ENCODE data around the gene PPP2CA. TPM values are rescaled to one million over a fixed set of nuclear protein-coding genes. Genes with fewer than 3 reads are reported as not detected.
"Not testable (repeated sequence)": the region's sequence is repeated elsewhere in the genome, so short reads cannot be mapped to it uniquely, and the experiment has no call there.

Gene PPP2CA
- total RNA-seq, 1 experiment from 2014 or later = 184 TPM

- no peak overlapping the region for H3K4me3 ChIP-seq (ENCODE audit: low read depth in 2 of 2, low read length in 2 of 2)
- TF ChIP-seq POLR2AphosphoS5 (IDR thresholded peaks at IDR 0.05; ENCODE audit: low read depth, low read length) (no peak), TCF7L2 (IDR thresholded peaks at IDR 0.05; ENCODE audit: low read depth, low read length) (no peak), CTCF (IDR thresholded peaks at IDR 0.05) (no peak), REST (IDR thresholded peaks at IDR 0.05; ENCODE audit: insufficient read depth in 1 of 2, low read depth in 2 of 2, low read length in 1 of 2) (no peak), SIN3A (IDR thresholded peaks at IDR 0.05; ENCODE audit: borderline replicate concordance, insufficient read depth, low read depth, low read length) (no peak)
- DNase-seq (ENCODE audit: low read depth, low spot score) = no peak
- intact Hi-C loops (cut with micrococcal nuclease; ENCODE audit: unreplicated experiment) = no loop called here
- no TSS peak for BruUV-seq (replicated peaks)
- no peak overlapping the region for H3K27ac ChIP-seq (ENCODE audit: low read length)
- H3K9me3 ChIP-seq (ENCODE audit: control insufficient read depth, insufficient read depth, low read depth, low read length) = no peaks in the 10 kb centered on the region
- H3K27me3 ChIP-seq (ENCODE audit: control insufficient read depth, insufficient read depth, low read length) = no peaks in the 10 kb centered on the region
- ChIA-PET POLR2A (no interaction called here), CTCF (interaction anchor here (0.6 kb wide), 1 partner anchor 114 kb away, joined by 4 read pairs; no protein-coding TSS in a partner anchor)
- no peak for ATAC-seq
- H3K36me3 ChIP-seq (ENCODE audit: control insufficient read depth, insufficient read depth, low read length) = peaks cover 32% of the 10 kb centered on the region
- H3K4me1 ChIP-seq (ENCODE audit: control insufficient read depth, insufficient read depth, low read length) = peaks cover 3% of the 10 kb centered on the region; the same call in 1 of the 2 replicates
- in situ Hi-C loops (cut with HindIII; ENCODE audit: low pct_unique_long_range_greater_than_20kb, low sequenced_read_pairs) = no loop called here
Observed at GRCh38 chr5:134153241-134153640, 72.6 kb downstream of the PPP2CA start.

GRCh38 chr5:134152173-134152832, 73.6 kb downstream of the PPP2CA start:
- CTCF ChIA-PET; POLR2A ChIA-PET; BruUV-seq (replicated peaks); H3K27me3 ChIP-seq (ENCODE audit: control insufficient read depth, insufficient read depth, low read length); ATAC-seq; DNase-seq (ENCODE audit: low read depth, low spot score); H3K4me3 ChIP-seq (ENCODE audit: low read depth in 2 of 2, low read length in 2 of 2); H3K9me3 ChIP-seq (ENCODE audit: control insufficient read depth, insufficient read depth, low read depth, low read length); in situ Hi-C loops (cut with HindIII; ENCODE audit: low pct_unique_long_range_greater_than_20kb, low sequenced_read_pairs); H3K27ac ChIP-seq (ENCODE audit: low read length); intact Hi-C loops (cut with micrococcal nuclease; ENCODE audit: unreplicated experiment); H3K4me1 ChIP-seq (ENCODE audit: control insufficient read depth, insufficient read depth, low read length): not testable (repeated sequence)
- peaks cover 26% of the 10 kb centered on the region for H3K36me3 ChIP-seq (ENCODE audit: control insufficient read depth, insufficient read depth, low read length)

GRCh38 chr5:134151723-134152122, 74.2 kb downstream of the PPP2CA start:
- intact Hi-C loops (cut with micrococcal nuclease; ENCODE audit: unreplicated experiment) = no loop called here
- Histone ChIP-seq H3K36me3 (ENCODE audit: control insufficient read depth, insufficient read depth, low read length) (peaks cover 26% of the 10 kb centered on the region), H3K27me3 (ENCODE audit: control insufficient read depth, insufficient read depth, low read length) (no peaks in the 10 kb centered on the region), H3K27ac (ENCODE audit: low read length) (no peak overlapping the region), H3K4me1 (ENCODE audit: control insufficient read depth, insufficient read depth, low read length) (peaks cover 3% of the 10 kb centered on the region; the same call in 1 of the 2 replicates), H3K9me3 (ENCODE audit: control insufficient read depth, insufficient read depth, low read depth, low read length) (no peaks in the 10 kb centered on the region), H3K4me3 (ENCODE audit: low read depth in 2 of 2, low read length in 2 of 2) (no peak overlapping the region)
- DNase-seq (ENCODE audit: low read depth, low spot score) (no peak), ATAC-seq (no peak)
- CTCF ChIA-PET = no interaction called here
- no TSS peak for BruUV-seq (replicated peaks)
- TF ChIP-seq TCF7L2 (IDR thresholded peaks at IDR 0.05; ENCODE audit: low read depth, low read length) (no peak), REST (IDR thresholded peaks at IDR 0.05; ENCODE audit: insufficient read depth in 1 of 2, low read depth in 2 of 2, low read length in 1 of 2) (no peak), CTCF (IDR thresholded peaks at IDR 0.05) (no peak)
- POLR2A ChIA-PET = no interaction called here
- in situ Hi-C loops (cut with HindIII; ENCODE audit: low pct_unique_long_range_greater_than_20kb, low sequenced_read_pairs) = no loop called here
